H1 (cell line): ENCODE measurements around the gene SLC43A3. TPM values are rescaled to one million over a fixed set of nuclear protein-coding genes. Genes with fewer than 3 reads are reported as not detected.

Experiments
- CTCF ChIA-PET: fragments of 300-600 bp; sonication (Branson Sonifier 250); formaldehyde crosslinking; loops from one replicate; lab custom pipeline; 2021; ENCODE audit not compliant: partially characterized antibody; lab: Charles Lee
- POLR2A ChIA-PET: fragments of 300-600 bp; sonication (Branson Sonifier 250); formaldehyde crosslinking; loops from one replicate; lab custom pipeline; 2021; ENCODE audit warnings: inconsistent platforms; ENCODE audit not compliant: partially characterized antibody; lab: Charles Lee
- DNase-seq, 2 experiments: peaks; one replicate each; pipeline versions ENCODE4 v3.0.0 to v3.0.0-alpha.2; 2010 to 2022; ENCODE audit warnings: low spot score in 2 of 2, low read depth in 1 of 2, mixed read lengths in 1 of 2
- FAIRE-seq: peaks from 2 replicates; lab custom pipeline; 2011; peaks lifted over from hg19 to GRCh38; lab: Jason Lieb, UNC
- H2AFZ ChIP-seq: 2 replicates; pipeline ENCODE4 v1.8.1; 2012; ENCODE audit warnings: low read length, inconsistent platforms
- H2AK5ac ChIP-seq: 2 replicates; pipeline ENCODE4 v1.6.1; 2013; ENCODE audit warnings: low read depth, low read length
- H2BK120ac ChIP-seq: replicated peaks from 2 replicates; pipeline ENCODE3; 2013; ENCODE audit warnings: low read depth, low read length, inconsistent platforms
- H2BK12ac ChIP-seq: 2 replicates; pipeline ENCODE4 v1.6.1; 2013; ENCODE audit warnings: low read depth, low read length
- H2BK15ac ChIP-seq: 2 replicates; pipeline ENCODE4 v1.6.1; 2013; ENCODE audit warnings: low read length
- H2BK20ac ChIP-seq: 2 replicates; pipeline ENCODE4 v1.6.1; 2013; ENCODE audit warnings: low read length
- H2BK5ac ChIP-seq: 2 replicates; pipeline ENCODE4 v1.6.1; 2013; ENCODE audit warnings: low read depth, low read length
- H3K14ac ChIP-seq: 2 replicates; pipeline ENCODE4 v1.6.1; 2013; ENCODE audit warnings: inconsistent platforms; ENCODE audit not compliant: insufficient read length
- H3K18ac ChIP-seq: 2 replicates; pipeline ENCODE4 v1.6.1; 2013; ENCODE audit warnings: low read length; ENCODE audit errors: extremely low read depth
- H3K23ac ChIP-seq: 2 replicates; pipeline ENCODE4 v1.6.1; 2013; ENCODE audit warnings: inconsistent platforms; ENCODE audit not compliant: insufficient read length
- H3K23me2 ChIP-seq: 2 replicates; pipeline ENCODE4 v1.6.1; 2013; ENCODE audit warnings: low read depth, low read length
- H3K27ac ChIP-seq: 2 replicates; pipeline ENCODE4 v1.6.1; 2011; ENCODE audit warnings: low read depth, low read length, inconsistent platforms
- H3K27me3 ChIP-seq, 4 experiments: replicated peaks in 1 of 4; 1 replicate in 1 of 4; 2 replicates in 3 of 4; pipeline versions ENCODE4 v1.6.1 to v1.8.1; 2011 to 2013; ENCODE audit warnings: low read length in 3 of 4, mild to moderate bottlenecking in 3 of 4, inconsistent platforms in 2 of 4, mixed read lengths in 2 of 4, moderate library complexity in 1 of 4; ENCODE audit not compliant: control insufficient read depth in 3 of 4, insufficient read depth in 3 of 4; ENCODE audit errors: extremely low read depth in 1 of 4
- H3K36me3 ChIP-seq, 4 experiments: 2 replicates each; pipeline versions ENCODE4 v1.6.1 to v1.8.1; 2011 to 2013; ENCODE audit warnings: mild to moderate bottlenecking in 4 of 4, low read length in 3 of 4, moderate library complexity in 2 of 4, control low read depth in 1 of 4, inconsistent platforms in 1 of 4; ENCODE audit not compliant: insufficient read depth in 4 of 4, control insufficient read depth in 2 of 4
- H3K4ac ChIP-seq: replicated peaks from 2 replicates; pipeline ENCODE3; 2013; ENCODE audit warnings: low read length, low read depth, mixed read lengths, inconsistent platforms; ENCODE audit not compliant: insufficient read length
- H3K4me1 ChIP-seq, 4 experiments: replicated peaks in 1 of 4; 1 replicate in 1 of 4; 2 replicates in 3 of 4; pipeline versions ENCODE4 v1.6.1 to v1.8.1; 2011 to 2013; ENCODE audit warnings: low read length in 3 of 4, inconsistent platforms in 2 of 4, mixed read lengths in 1 of 4; ENCODE audit not compliant: insufficient read depth in 4 of 4, control insufficient read depth in 3 of 4
- H3K4me2 ChIP-seq, 2 experiments: 2 replicates each; pipeline versions ENCODE4 v1.6.1 to v1.8.1; 2011 to 2013; ENCODE audit warnings: low read depth in 2 of 2, low read length in 2 of 2, control low read depth in 1 of 2, inconsistent platforms in 1 of 2, mild to moderate bottlenecking in 1 of 2; ENCODE audit not compliant: insufficient read depth in 1 of 2
- H3K4me3 ChIP-seq, 4 experiments: fragments of 200-600, 300-600 bp in 1 of 4; sonication (generic), shearing (Covaris generic), sonication (Bioruptor Twin) in 1 of 4; 2 replicates each; pipeline versions ENCODE4 v1.5.1 to v1.8.1; 2011 to 2016; ENCODE audit warnings: low read length in 4 of 4, low read depth in 3 of 4, control low read depth in 2 of 4, inconsistent platforms in 2 of 4, mild to moderate bottlenecking in 2 of 4, mixed read lengths in 1 of 4, moderate library complexity in 1 of 4; ENCODE audit not compliant: insufficient read depth in 2 of 4; ENCODE audit errors: extremely low read depth in 1 of 4
- H3K56ac ChIP-seq: replicated peaks from 2 replicates; pipeline ENCODE3; 2013; ENCODE audit warnings: low read depth, mild to moderate bottlenecking, mixed read lengths, low read length, inconsistent platforms; ENCODE audit not compliant: insufficient read length
- H3K79me1 ChIP-seq: 2 replicates; pipeline ENCODE4 v1.6.1; 2013; ENCODE audit warnings: low read depth, low read length, control low read depth
- H3K79me2 ChIP-seq, 2 experiments: 2 replicates each; pipeline versions ENCODE4 v1.6.1 to v1.8.1; 2012 to 2013; ENCODE audit warnings: low read length in 2 of 2, mild to moderate bottlenecking in 2 of 2, inconsistent platforms in 1 of 2; ENCODE audit not compliant: insufficient read depth in 2 of 2, control insufficient read depth in 1 of 2
- H3K9ac ChIP-seq, 4 experiments: replicated peaks in 1 of 4; 1 replicate in 1 of 4; 2 replicates in 3 of 4; pipeline versions ENCODE4 v1.6.1 to v1.8.1; 2011 to 2013; ENCODE audit warnings: low read depth in 3 of 4, low read length in 3 of 4, control low read depth in 2 of 4, mild to moderate bottlenecking in 2 of 4, moderate library complexity in 2 of 4, inconsistent platforms in 1 of 4; ENCODE audit errors: extremely low read depth in 1 of 4
- H3K9me3 ChIP-seq, 2 experiments: 2 replicates each; pipeline versions ENCODE4 v1.6.1 to v1.8.1; 2012 to 2013; ENCODE audit warnings: mild to moderate bottlenecking in 2 of 2, moderate library complexity in 2 of 2, control low read depth in 1 of 2, inconsistent platforms in 1 of 2, low read depth in 1 of 2, low read length in 1 of 2, mixed read lengths in 1 of 2; ENCODE audit not compliant: insufficient read depth in 2 of 2
- H4K20me1 ChIP-seq, 2 experiments: replicated peaks in 1 of 2; 2 replicates each; pipeline versions ENCODE3 to v1.8.1; 2011 to 2013; ENCODE audit warnings: inconsistent platforms in 2 of 2, low read length in 2 of 2, mild to moderate bottlenecking in 1 of 2; ENCODE audit not compliant: insufficient read depth in 2 of 2, control insufficient read depth in 1 of 2
- H4K5ac ChIP-seq: 2 replicates; pipeline ENCODE4 v1.6.1; 2013; ENCODE audit warnings: low read length, low read depth, mixed read lengths, inconsistent platforms; ENCODE audit not compliant: insufficient read length
- H4K8ac ChIP-seq: 2 replicates; pipeline ENCODE4 v1.8.0; 2013; ENCODE audit warnings: mild to moderate bottlenecking, moderate library complexity, low read length, inconsistent platforms; ENCODE audit not compliant: insufficient read depth; ENCODE audit errors: extremely low read depth
- H4K91ac ChIP-seq: replicated peaks from 2 replicates; pipeline ENCODE3; 2013; ENCODE audit warnings: low read length, mixed read lengths, inconsistent platforms; ENCODE audit not compliant: insufficient read length
- BACH1 ChIP-seq: IDR thresholded peaks from 2 replicates; pipeline ENCODE4 v1.6.1; 2012; ENCODE audit warnings: low read length, improper control_type of control experiment
- FOSL1 ChIP-seq: IDR thresholded peaks from 2 replicates; pipeline ENCODE4 v1.6.1; 2011; ENCODE audit warnings: mild to moderate bottlenecking, low read depth, low read length, moderate library complexity; ENCODE audit not compliant: insufficient read depth
- HDAC6 ChIP-seq: IDR thresholded peaks from one replicate; pipeline ENCODE4 v1.7.1; 2012; ENCODE audit warnings: low read depth, mild to moderate bottlenecking, inconsistent platforms, low read length, moderate library complexity
- PHF8 ChIP-seq: fragments of 200-600 bp; sonication (generic); conservative IDR thresholded peaks from 2 replicates; pipeline ENCODE4 v1.7.1; 2012; ENCODE audit warnings: low read depth, mild to moderate bottlenecking, inconsistent platforms, low read length, moderate library complexity
- RAD21 ChIP-seq, 2 experiments: IDR thresholded peaks in 1 of 2; conservative IDR thresholded peaks in 1 of 2; 2 replicates each; pipeline ENCODE4 v1.6.1; 2011; ENCODE audit warnings: low read depth in 2 of 2, low read length in 2 of 2, improper control_type of control experiment in 1 of 2, inconsistent platforms in 1 of 2, mild to moderate bottlenecking in 1 of 2, moderate library complexity in 1 of 2
- TCF12 ChIP-seq: IDR thresholded peaks from 2 replicates; pipeline ENCODE4 v1.6.1; 2011; ENCODE audit warnings: low read depth, mild to moderate bottlenecking, low read length
- WGBS, 2 experiments: shearing (Covaris generic) in 1 of 2; methylation state at CpG; one replicate each; pipeline versions ENCODE4 v1.1.6 to v1.1.7; 2013 to 2015; ENCODE audit warnings: low lambda C conversion rate in 2 of 2, mixed read lengths in 2 of 2, inconsistent platforms in 1 of 2, low coverage in 1 of 2, missing lambda C conversion rate in 1 of 2; ENCODE audit not compliant: insufficient replicate concordance in 2 of 2, insufficient coverage in 1 of 2, insufficient read length in 1 of 2; ENCODE audit errors: extremely low coverage in 1 of 2, missing lambda C conversion rate in 1 of 2; 5-methylcytosine and 5-hydroxymethylcytosine counted together
- polyA plus RNA-seq, 7 experiments: library from polyadenylated mRNA; depleted of rRNA in 3 of 7; stranded (reverse) in 5 of 7; unstranded in 2 of 7; fragments of >200 nt in 5 of 7; fragments of 200-250 nt in 2 of 7; gene quantifications; 1 replicate in 5 of 7; 2 replicates in 1 of 7; 4 replicates in 1 of 7; pipeline versions ENCODE4 v1.2.1 to v1.2.3, GENCODE V29; 2011 to 2013; ENCODE audit warnings: missing spikeins in 2 of 7, mixed read lengths in 2 of 7
- total RNA-seq: library from RNA; stranded (reverse); fragmentation: NEBNext Ultra II Directional; extraction: Animal tissue kit (Norgen Biotek cat#: 25700); gene quantifications from 2 replicates; pipeline ENCODE4 v1.2.1, GENCODE V29; 2021

The SLC43A3 gene
- total and polyA plus RNA-seq, 2 of the 8 experiments (the other 6 are each of a cell fraction or from before 2014, with no cell fraction given), result 31.8 to 67.8 TPM

- H3K23ac ChIP-seq, result no peak overlapping the region
- H4K5ac ChIP-seq, result no peak overlapping the region
- no peaks in the 10 kb centered on the region for H3K9me3 ChIP-seq
- H3K14ac ChIP-seq, result no peak overlapping the region
- H4K20me1 ChIP-seq, result peaks cover 0 to 1% of the 10 kb centered on the region in 2 experiments
- no peaks in the 10 kb centered on the region; the same call in 1 of the 2 replicates for H3K79me1 ChIP-seq
- H3K9ac ChIP-seq, result no peak overlapping the region; a peak in 1 of 7 replicates
- no peak overlapping the region for H2AFZ ChIP-seq
- H2BK5ac ChIP-seq, result no peak overlapping the region
- FAIRE-seq (no peak), DNase-seq (no peak)
- TF ChIP-seq RAD21 (IDR thresholded peaks at IDR 0.05 in 1 of 2, conservative IDR thresholded peaks at IDR 0.05 in 1 of 2; ENCODE audit: low read depth in 2 of 2, low read length in 2 of 2), result no peak
- TF ChIP-seq TCF12, result no peak
- TF ChIP-seq HDAC6, result no peak
- no peak for TF ChIP-seq FOSL1
- no peak for TF ChIP-seq BACH1
- TF ChIP-seq PHF8, result no peak
- no peak overlapping the region for H3K18ac ChIP-seq
- CTCF ChIA-PET, result interaction anchor here (0.6 to 1.0 kb wide), 2 partner anchors 19 to 111 kb away, joined by 3 read pairs; no protein-coding TSS in a partner anchor
- H2BK12ac ChIP-seq, result no peak overlapping the region
- no peak overlapping the region for H4K8ac ChIP-seq
- H3K56ac ChIP-seq, result no peak overlapping the region
- H3K27me3 ChIP-seq, result no peaks in the 10 kb centered on the region
- no peak overlapping the region for H2BK20ac ChIP-seq
- no peak overlapping the region for H4K91ac ChIP-seq
- 90% methylated on average over 4 of the region's 4 CpGs; no CpG with 5 or more reads in 1 of the 2 experiments for whole genome bisulfite sequencing, 2 experiments
- H3K23me2 ChIP-seq, result no peaks in the 10 kb centered on the region
- H3K4me1 ChIP-seq, result no peaks in the 10 kb centered on the region
- POLR2A ChIA-PET, result interaction anchor here (0.8 to 1.8 kb wide), 4 partner anchors 11 to 48 kb away, joined by 3 to 5 read pairs (median 4); no protein-coding TSS in a partner anchor
- H3K4me3 ChIP-seq, result no peak overlapping the region
- H3K4ac ChIP-seq, result no peak overlapping the region
- H3K36me3 ChIP-seq, result peaks cover 4 to 27% (median 19%) of the 10 kb centered on the region in 4 experiments; a peak in 6 of 8 replicates
- no peaks in the 10 kb centered on the region for H3K79me2 ChIP-seq
- H2BK120ac ChIP-seq, result no peak overlapping the region
- H3K27ac ChIP-seq, result no peak overlapping the region
- H3K4me2 ChIP-seq, result no peak overlapping the region
- no peak overlapping the region for H2AK5ac ChIP-seq
- no peak overlapping the region for H2BK15ac ChIP-seq
Observed at GRCh38 chr11:57406337-57406904, 20.5 kb downstream of the SLC43A3 start.
